ENCODE results near the gene YPEL4.

DNA sequence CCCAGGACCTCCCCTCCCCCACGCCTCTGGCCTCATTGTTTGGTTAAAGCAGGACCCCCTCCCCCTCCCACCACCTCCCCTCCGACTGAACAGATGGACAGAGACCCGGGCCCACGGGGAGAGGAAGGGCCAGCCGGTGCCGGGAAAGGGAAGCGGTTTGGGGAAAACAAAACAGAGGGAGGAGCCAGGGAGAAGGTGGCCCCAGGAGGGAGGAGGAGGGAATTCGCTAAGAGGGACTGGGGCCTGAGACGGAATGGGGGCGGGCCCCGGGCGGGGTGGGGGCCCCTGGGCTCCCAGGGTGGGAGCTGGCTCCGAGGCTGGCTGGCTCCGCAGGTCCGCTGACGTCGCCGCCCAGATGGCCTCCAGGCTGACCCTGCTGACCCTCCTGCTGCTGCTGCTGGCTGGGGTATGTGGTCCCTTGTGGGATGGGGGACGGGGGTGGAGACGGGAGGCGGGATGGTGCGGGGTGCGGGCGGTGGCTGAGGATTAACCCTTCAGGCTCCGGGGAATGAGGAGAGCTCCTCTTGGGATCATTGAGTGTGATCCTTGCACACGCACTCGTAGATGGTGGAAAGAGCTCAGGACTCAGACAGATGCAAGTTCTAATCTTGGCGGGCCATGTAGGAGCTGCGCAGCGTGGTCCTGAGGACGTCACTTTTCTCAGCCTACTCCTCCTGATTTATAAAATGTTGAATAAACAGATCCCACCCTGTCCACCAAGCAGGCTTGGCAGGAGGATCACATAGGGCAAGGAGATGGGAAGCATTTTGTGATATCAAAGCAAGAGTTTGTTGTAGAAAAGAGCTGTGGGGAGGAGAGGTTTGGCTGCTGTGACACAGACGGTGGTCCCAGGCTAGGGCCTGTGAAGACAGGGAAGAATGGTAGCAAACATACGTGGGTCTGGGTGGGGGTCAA is 51.5 kb downstream of the YPEL4 start:
- TF ChIP-seq, protein P1, sequence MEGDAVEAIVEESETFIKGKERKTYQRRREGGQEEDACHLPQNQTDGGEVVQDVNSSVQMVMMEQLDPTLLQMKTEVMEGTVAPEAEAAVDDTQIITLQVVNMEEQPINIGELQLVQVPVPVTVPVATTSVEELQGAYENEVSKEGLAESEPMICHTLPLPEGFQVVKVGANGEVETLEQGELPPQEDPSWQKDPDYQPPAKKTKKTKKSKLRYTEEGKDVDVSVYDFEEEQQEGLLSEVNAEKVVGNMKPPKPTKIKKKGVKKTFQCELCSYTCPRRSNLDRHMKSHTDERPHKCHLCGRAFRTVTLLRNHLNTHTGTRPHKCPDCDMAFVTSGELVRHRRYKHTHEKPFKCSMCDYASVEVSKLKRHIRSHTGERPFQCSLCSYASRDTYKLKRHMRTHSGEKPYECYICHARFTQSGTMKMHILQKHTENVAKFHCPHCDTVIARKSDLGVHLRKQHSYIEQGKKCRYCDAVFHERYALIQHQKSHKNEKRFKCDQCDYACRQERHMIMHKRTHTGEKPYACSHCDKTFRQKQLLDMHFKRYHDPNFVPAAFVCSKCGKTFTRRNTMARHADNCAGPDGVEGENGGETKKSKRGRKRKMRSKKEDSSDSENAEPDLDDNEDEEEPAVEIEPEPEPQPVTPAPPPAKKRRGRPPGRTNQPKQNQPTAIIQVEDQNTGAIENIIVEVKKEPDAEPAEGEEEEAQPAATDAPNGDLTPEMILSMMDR (IDR thresholded peaks at IDR 0.05): no peak
- TF ChIP-seq POLR2A (IDR thresholded peaks at IDR 0.05): no peak
